SK-N-SH treated with all-trans-retinoic acid at 6 μM for 48 hours (cell line): ENCODE data around the gene DENND2C.
"Not testable (repeated sequence)": the region's sequence is repeated elsewhere in the genome, so short reads cannot be mapped to it uniquely, and the experiment has no call there.

ENCODE experiments used
- ATAC-seq: fragments of 200-7000 bp; cut with Tn5 transposase; 3 replicates; pipeline ENCODE4 v1.9.1; 2020; ENCODE audit warnings: mild to moderate bottlenecking, moderate library complexity
- ARNTL ChIP-seq: fragments of 450-650 bp; formaldehyde crosslinking; IDR thresholded peaks from 2 replicates; pipeline ENCODE4 v1.5.0; 2020; ENCODE audit warnings: low read depth, mild to moderate bottlenecking, moderate library complexity, borderline replicate concordance
- BACH2 ChIP-seq: fragments of 250-450 bp; sonication (Bioruptor Pico); IDR thresholded peaks from 2 replicates; pipeline ENCODE4 v1.9.0; 2021; ENCODE audit warnings: mild to moderate bottlenecking, borderline replicate concordance
- CREB5 ChIP-seq: fragments of 250-450 bp; sonication (Bioruptor Pico); IDR thresholded peaks from 2 replicates; pipeline ENCODE4 v1.5.1; 2020; ENCODE audit warnings: low read depth, mild to moderate bottlenecking, moderate library complexity
- CSDC2 ChIP-seq: fragments of 250-450 bp; sonication (Bioruptor Pico); IDR thresholded peaks from 2 replicates; pipeline ENCODE4 v1.5.0; 2020; ENCODE audit warnings: mild to moderate bottlenecking, moderate library complexity
- CSRNP3 ChIP-seq: fragments of 250-450 bp; sonication (Bioruptor Pico); IDR thresholded peaks from 2 replicates; pipeline ENCODE4 v1.5.1; 2021; ENCODE audit warnings: mild to moderate bottlenecking, moderate library complexity
- ESRRG ChIP-seq: fragments of 250-450 bp; sonication (Bioruptor Pico); IDR thresholded peaks from 2 replicates; pipeline ENCODE4 v1.6.1; 2021; ENCODE audit warnings: mild to moderate bottlenecking
- GLIS3 ChIP-seq: fragments of 250-450 bp; sonication (Bioruptor Pico); IDR thresholded peaks from 2 replicates; pipeline ENCODE4 v1.5.0; 2020; ENCODE audit warnings: mild to moderate bottlenecking, moderate library complexity
- OSR1 ChIP-seq: fragments of 250-450 bp; sonication (Bioruptor Pico); IDR thresholded peaks from 2 replicates; pipeline ENCODE4 v1.8.0; 2022; ENCODE audit warnings: moderate library complexity, mild to moderate bottlenecking, inconsistent platforms
- PATZ1 ChIP-seq: fragments of 250-450 bp; sonication (Bioruptor Pico); IDR thresholded peaks from 2 replicates; pipeline ENCODE4 v1.8.0; 2020; ENCODE audit warnings: mild to moderate bottlenecking, moderate library complexity, borderline replicate concordance
- POU6F1 ChIP-seq: fragments of 250-450 bp; sonication (Bioruptor Pico); IDR thresholded peaks from 2 replicates; pipeline ENCODE4 v1.8.0; 2021; ENCODE audit warnings: low read depth, mild to moderate bottlenecking, moderate library complexity, borderline replicate concordance
- PPARA ChIP-seq: fragments of 250-450 bp; sonication (Bioruptor Pico); IDR thresholded peaks from 2 replicates; pipeline ENCODE4 v1.5.0; 2020; ENCODE audit warnings: mild to moderate bottlenecking, borderline replicate concordance
- RARB ChIP-seq: fragments of 250-450 bp; sonication (Bioruptor Pico); IDR thresholded peaks from 2 replicates; pipeline ENCODE4 v1.8.0; 2021; ENCODE audit warnings: mild to moderate bottlenecking, moderate library complexity
- SNAI2 ChIP-seq: fragments of 250-450 bp; sonication (Bioruptor Pico); IDR thresholded peaks from 2 replicates; pipeline ENCODE4 v1.5.0; 2020; ENCODE audit warnings: mild to moderate bottlenecking, moderate library complexity
- TCF4 ChIP-seq: fragments of 250-450 bp; sonication (Bioruptor Pico); IDR thresholded peaks from 2 replicates; pipeline ENCODE4 v1.8.0; 2021; ENCODE audit warnings: mild to moderate bottlenecking, moderate library complexity, borderline replicate concordance
- TOX ChIP-seq: fragments of 250-450 bp; sonication (Bioruptor Pico); IDR thresholded peaks from 2 replicates; pipeline ENCODE4 v1.8.0; 2021; ENCODE audit warnings: mild to moderate bottlenecking, moderate library complexity, borderline replicate concordance
- TSHZ2 ChIP-seq: fragments of 250-450 bp; sonication (Bioruptor Pico); IDR thresholded peaks from 2 replicates; pipeline ENCODE4 v1.5.0; 2020; ENCODE audit warnings: mild to moderate bottlenecking, moderate library complexity
- ZC3H10 ChIP-seq: fragments of 250-450 bp; sonication (Bioruptor Pico); IDR thresholded peaks from 2 replicates; pipeline ENCODE4 v1.5.1; 2021; ENCODE audit warnings: mild to moderate bottlenecking, moderate library complexity
- ZFP3 ChIP-seq: fragments of 250-450 bp; sonication (Bioruptor Pico); IDR thresholded peaks from 2 replicates; pipeline ENCODE4 v1.5.0; 2020; ENCODE audit warnings: mild to moderate bottlenecking, moderate library complexity
- ZFP30 ChIP-seq: fragments of 450-650 bp; formaldehyde crosslinking; IDR thresholded peaks from 2 replicates; pipeline ENCODE4 v1.5.0; 2022; ENCODE audit warnings: mild to moderate bottlenecking, moderate library complexity
- ZNF565 ChIP-seq: fragments of 450-650 bp; formaldehyde crosslinking; conservative IDR thresholded peaks from 2 replicates; pipeline ENCODE4 v1.5.0; 2020; ENCODE audit warnings: low read depth, mild to moderate bottlenecking, moderate library complexity
- ZNF70 ChIP-seq: fragments of 450-650 bp; formaldehyde crosslinking; IDR thresholded peaks from 2 replicates; pipeline ENCODE4 v1.5.0; 2020; ENCODE audit warnings: mild to moderate bottlenecking, moderate library complexity
- ZNF8 ChIP-seq: fragments of 450-650 bp; formaldehyde crosslinking; IDR thresholded peaks from 2 replicates; pipeline ENCODE4 v1.5.0; 2020; ENCODE audit warnings: mild to moderate bottlenecking, moderate library complexity

Gene DENND2C

GRCh38 chr1:114574365-114574764 lies 95.5 kb downstream of the DENND2C start (continued):
- no peak for TF ChIP-seq ZNF70 (CRISPR knock-in tag)
- no peak for TF ChIP-seq TCF4 (CRISPR knock-in tag)
- TF ChIP-seq CREB5 (CRISPR knock-in tag), result no peak
- no peak for TF ChIP-seq POU6F1 (CRISPR knock-in tag)
- TF ChIP-seq ESRRG (CRISPR knock-in tag), result no peak

GRCh38 chr1:114564141-114564540 lies 105.7 kb downstream of the DENND2C start:
- ATAC-seq, result no peak
- no peak for TF ChIP-seq PPARA (CRISPR knock-in tag)

GRCh38 chr1:114562978-114563510 lies 106.8 kb downstream of the DENND2C start:
- not testable (repeated sequence) for ATAC-seq

- TF ChIP-seq ZFP3 (no peak), CSDC2 (CRISPR knock-in tag) (no peak), CREB5 (CRISPR knock-in tag) (no peak), PPARA (CRISPR knock-in tag) (no peak), ZNF8 (CRISPR knock-in tag) (no peak), ARNTL (no peak), ZNF70 (CRISPR knock-in tag) (no peak), RARB (CRISPR knock-in tag) (no peak), BACH2 (CRISPR knock-in tag) (no peak), ZNF565 (CRISPR knock-in tag) (no peak), POU6F1 (CRISPR knock-in tag) (no peak), ESRRG (CRISPR knock-in tag) (no peak), ZFP30 (CRISPR knock-in tag) (no peak), TOX (CRISPR knock-in tag) (no peak)
- no peak for ATAC-seq
These were observed 108.5 kb downstream of the DENND2C start for GRCh38 chr1:114561333-114561732.

- ATAC-seq, result no peak
- TF ChIP-seq CSDC2 (CRISPR knock-in tag), result no peak
- TF ChIP-seq ESRRG (CRISPR knock-in tag), result no peak
- no peak for TF ChIP-seq BACH2 (CRISPR knock-in tag)
- TF ChIP-seq ARNTL, result no peak
- TF ChIP-seq CSRNP3 (CRISPR knock-in tag), result no peak
- no peak for TF ChIP-seq PATZ1 (CRISPR knock-in tag)
- no peak for TF ChIP-seq TSHZ2 (CRISPR knock-in tag)
- no peak for TF ChIP-seq SNAI2 (CRISPR knock-in tag)
- no peak for TF ChIP-seq ZC3H10
- TF ChIP-seq OSR1, result no peak
- TF ChIP-seq TCF4 (CRISPR knock-in tag), result no peak
- TF ChIP-seq GLIS3 (CRISPR knock-in tag), result no peak
- no peak for TF ChIP-seq ZNF8 (CRISPR knock-in tag)
These were observed 110.5 kb downstream of the DENND2C start for GRCh38 chr1:114559356-114559755.
